Putamen (tissue), 1 donor: ENCODE data around the gene ENOX2.

Experiments
- DNase-seq: peaks from one replicate; pipeline ENCODE4 v3.0.0-alpha.2; 2016; ENCODE audit warnings: low spot score

Gene ENOX2

GRCh38 chrX:130884627-130885026 is 18.4 kb downstream of the ENOX2 start:
- DNase-seq, result no peak

DNA sequence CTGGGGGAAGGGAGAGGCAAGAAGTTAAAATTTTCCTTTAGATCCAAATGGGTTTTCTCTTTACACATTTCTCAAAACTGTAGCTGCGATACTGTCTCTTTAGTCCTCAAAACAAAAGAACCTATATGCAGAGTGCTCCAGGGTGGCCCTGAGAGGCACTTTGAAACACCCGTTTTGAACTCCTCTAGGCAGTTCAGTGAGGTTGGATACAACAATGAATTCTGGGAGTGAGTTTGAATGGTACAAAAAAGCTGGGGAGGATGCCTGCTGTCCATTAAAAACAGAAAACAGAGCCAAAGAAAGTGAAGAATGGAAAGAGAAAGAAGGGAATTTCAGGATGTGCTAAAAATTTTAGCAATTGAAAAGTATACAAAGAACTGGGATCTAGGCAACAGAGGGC is 23.1 kb downstream of the ENOX2 start:
- no peak for DNase-seq

- no peak for DNase-seq
Measured at GRCh38 chrX:130878350-130879341, 24.4 kb downstream of the ENOX2 start.

GRCh38 chrX:130877892-130878341 is 25.1 kb downstream of the ENOX2 start:
- no peak for DNase-seq

DNA sequence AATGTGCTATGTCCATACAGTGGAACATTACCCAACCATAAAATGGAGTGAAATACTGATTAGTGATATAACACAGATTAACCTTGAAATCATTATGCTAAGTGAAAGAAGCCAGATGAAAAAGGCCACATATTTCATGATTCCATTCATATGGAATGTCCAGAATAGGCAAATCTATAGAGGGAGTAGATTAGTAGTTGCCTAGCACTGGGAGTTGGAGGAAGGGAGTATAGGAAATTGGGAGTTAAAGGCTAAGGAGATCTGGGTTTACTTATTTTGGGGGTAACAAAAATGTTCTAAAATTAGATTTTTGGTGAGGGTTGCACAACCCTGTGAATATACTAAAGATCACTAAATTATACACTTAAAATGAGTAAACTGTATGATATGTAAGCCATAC is 26.8 kb downstream of the ENOX2 start:
- DNase-seq, result no peak

GRCh38 chrX:130874751-130875150 is 28.3 kb downstream of the ENOX2 start:
- DNase-seq, result no peak

DNA sequence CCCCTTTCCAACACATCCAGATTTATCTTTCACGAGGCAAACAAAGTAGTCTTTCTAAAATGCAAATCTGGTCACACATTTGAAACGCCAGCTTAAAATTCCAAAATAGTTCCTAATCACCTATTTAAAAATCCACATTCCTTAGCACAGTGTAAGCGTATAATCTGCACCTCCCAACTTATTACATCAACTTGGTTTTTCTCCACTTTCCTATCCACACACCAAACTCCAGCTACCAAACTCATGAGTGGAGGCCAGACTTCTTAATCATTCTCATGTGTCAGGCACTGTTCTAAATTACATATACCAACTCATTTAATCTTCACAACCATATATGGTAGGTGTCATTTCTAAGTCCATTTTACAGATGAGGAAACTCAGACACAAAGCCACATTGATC is 33.8 kb downstream of the ENOX2 start:
- DNase-seq, result no peak

- DNase-seq, result no peak
Measured at GRCh38 chrX:130861462-130861861, 41.5 kb downstream of the ENOX2 start.

GRCh38 chrX:130857207-130857606 is 45.8 kb downstream of the ENOX2 start:
- DNase-seq, result no peak

GRCh38 chrX:130851569-130851968 is 51.4 kb downstream of the ENOX2 start:
- DNase-seq, result no peak

GRCh38 chrX:130848763-130849162 is 54.2 kb downstream of the ENOX2 start:
- no peak for DNase-seq

- DNase-seq, result no peak
Measured at GRCh38 chrX:130846746-130847145, 56.3 kb downstream of the ENOX2 start.

- no peak for DNase-seq
Measured at GRCh38 chrX:130841776-130842175, 61.2 kb downstream of the ENOX2 start.

DNA sequence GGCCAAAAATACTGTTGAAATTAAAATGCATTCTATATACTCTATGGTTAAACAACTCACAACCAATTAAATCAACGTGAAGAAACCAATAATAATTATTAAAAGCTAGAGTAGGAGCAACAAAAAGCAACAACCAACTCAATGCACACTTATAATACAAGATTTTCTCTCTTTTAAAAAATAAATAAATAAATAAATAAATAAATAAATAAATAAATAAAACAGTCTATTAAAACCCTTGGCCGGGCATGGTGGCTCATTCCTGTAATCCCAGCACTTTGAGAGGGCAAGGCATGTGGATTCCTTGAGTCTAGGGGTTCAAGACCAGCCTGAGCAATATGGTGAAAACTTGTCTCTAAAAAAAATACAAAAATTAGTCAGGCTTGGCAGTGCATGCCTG is 62.7 kb downstream of the ENOX2 start:
- no peak for DNase-seq

GRCh38 chrX:130836447-130836846 is 66.6 kb downstream of the ENOX2 start:
- no peak for DNase-seq

- no peak for DNase-seq
Measured at GRCh38 chrX:130834830-130835229, 68.2 kb downstream of the ENOX2 start.

DNA sequence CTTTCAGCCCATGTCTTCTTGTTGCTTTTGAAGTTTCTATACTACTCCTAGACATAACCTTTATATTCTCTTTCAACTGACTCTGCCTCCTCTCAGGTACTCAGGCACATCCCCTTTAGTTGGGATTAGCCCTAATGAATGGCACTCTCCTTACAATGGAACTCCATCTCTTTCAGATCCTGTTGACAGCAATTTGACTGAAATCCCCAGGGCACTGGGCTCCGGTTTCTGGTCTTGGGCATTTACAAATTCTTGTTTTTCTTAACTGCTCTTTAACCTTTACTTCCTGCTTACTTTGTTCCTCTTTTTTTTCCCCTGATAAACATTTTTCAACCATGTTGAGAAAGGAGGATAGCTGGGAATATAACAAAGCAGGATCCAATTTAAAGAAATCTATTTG is 68.9 kb downstream of the ENOX2 start:
- no peak for DNase-seq

DNA sequence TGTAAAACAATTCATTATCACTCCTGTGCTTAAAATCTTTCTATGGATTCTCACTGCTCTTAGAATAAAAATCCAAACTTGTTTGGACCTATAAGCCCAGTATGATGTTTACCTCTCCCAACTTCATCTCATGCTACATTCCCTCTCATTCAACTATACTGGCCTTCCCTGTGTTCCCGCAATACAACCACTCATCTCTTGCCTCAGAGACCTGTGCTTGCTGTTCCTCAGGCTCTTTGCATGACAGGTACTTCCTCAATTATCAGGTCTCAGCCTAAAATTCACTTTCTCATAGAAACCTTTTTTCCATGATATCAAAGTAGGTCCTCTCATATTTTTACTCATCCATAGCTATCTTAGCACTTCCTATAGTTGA is 71.7 kb downstream of the ENOX2 start:
- DNase-seq, result no peak

DNA sequence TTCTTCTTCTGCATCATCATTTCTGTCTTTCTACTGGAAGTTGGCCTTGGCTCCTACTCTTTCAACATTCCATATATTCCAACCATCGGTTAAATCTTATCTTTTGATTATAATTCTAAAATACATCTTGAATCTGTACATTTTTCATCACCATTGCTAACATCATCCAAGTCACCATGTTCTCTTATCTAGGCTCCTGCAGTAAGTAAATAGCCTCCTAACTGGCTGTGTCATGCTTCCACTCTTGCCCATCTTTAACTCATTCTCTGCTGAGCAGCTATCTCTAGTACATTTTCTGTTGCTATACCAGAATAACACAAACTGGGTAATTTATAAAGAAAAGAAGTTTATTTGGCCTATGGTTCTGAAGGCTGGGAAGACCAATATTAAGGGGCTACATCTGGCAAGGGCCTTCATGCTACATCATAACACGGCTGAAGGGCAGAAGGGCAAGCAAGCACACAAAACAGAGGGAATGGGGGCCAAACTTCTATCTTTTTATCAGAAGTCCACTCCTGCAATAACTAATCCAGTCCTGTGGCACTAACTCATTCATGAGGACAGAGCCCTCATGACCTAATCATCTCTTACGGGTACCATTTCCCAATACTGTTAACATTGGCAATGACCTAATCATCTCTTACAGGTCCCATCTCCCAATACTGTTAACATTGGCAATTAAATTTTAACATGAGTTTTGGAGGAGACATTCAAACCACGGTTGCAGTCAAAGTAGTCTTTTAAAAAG is 72.2 kb downstream of the ENOX2 start:
- DNase-seq, result no peak

GRCh38 chrX:130829526-130830515 is 73.2 kb downstream of the ENOX2 start:
- DNase-seq, result peak; percentile 42

DNA sequence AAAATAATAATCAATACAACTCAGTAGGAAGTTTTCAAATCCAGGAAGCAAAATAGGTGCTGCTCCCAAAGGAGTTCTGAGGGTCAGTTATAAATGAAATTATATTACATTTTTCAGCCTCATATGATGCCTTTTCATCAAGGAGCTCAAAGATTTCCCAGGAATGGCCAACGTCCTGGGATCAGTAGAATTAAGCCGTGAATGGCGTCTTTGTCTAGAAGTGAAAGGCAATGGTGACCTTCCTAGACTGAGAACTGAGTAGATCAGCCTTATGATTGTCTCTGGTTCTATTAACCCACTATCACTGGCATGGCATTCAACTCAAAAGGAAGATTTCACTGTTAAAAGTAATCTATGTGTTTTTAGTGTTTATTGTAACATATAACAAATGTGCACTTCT is 74.4 kb downstream of the ENOX2 start:
- no peak for DNase-seq

DNA sequence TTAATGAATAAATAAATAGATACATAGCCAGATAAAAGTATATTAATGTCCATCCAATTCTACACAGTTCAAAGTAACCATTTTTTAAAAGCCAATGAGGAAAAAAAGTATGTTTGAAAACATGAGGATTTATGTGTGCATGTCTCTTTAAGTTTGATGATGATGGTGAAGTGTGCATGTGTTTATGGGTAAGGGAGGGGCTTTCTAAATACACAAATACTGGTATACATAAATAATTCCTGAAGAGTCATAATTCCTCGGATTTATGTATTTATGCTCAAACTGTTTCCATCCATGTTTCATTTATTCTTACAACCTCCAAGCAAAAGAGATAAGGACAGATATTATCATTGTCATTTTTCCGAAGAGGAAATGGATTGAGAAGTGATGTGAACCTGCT is 75.4 kb downstream of the ENOX2 start:
- no peak for DNase-seq
